SK-N-SH (cell line): ENCODE results near the gene LSMEM2. TPM values are rescaled to one million over a fixed set of nuclear protein-coding genes. Genes with fewer than 3 reads are reported as not detected.

Experiments
- CTCF ChIA-PET: fragments of 300-600, 350-600 bp; formaldehyde crosslinking; extraction: SDS; loops from one replicate; lab custom pipeline; 2021; lab: Yijun Ruan, JAX
- POLR2A ChIA-PET: fragments of 350-600 bp; sonication (Branson Sonifier 250); formaldehyde crosslinking; extraction: SDS; loops from one replicate; lab custom pipeline; 2020; ENCODE audit warnings: antibody characterized with exemption, inconsistent platforms; lab: Yijun Ruan, JAX
- DNase-seq: peaks from one replicate; pipeline ENCODE4 v3.0.0; 2012
- H2AFZ ChIP-seq: fragments of 200-600 bp; sonication (generic); 2 replicates; pipeline ENCODE4 v1.8.1; 2016; ENCODE audit warnings: antibody characterized with exemption, mild to moderate bottlenecking, low read depth
- H3F3A ChIP-seq: fragments of 200-600 bp; sonication (generic); replicated peaks from 2 replicates; pipeline ENCODE3; 2016; ENCODE audit warnings: antibody characterized with exemption, mild to moderate bottlenecking; ENCODE audit not compliant: insufficient read depth
- H3K27ac ChIP-seq, 2 experiments: fragments of 200-500 bp in 1 of 2; fragments of 200-600 bp in 1 of 2; sonication (Bioruptor generic) in 1 of 2; sonication (generic), shearing (Covaris generic) in 1 of 2; 2 replicates each; pipeline versions ENCODE4 v1.5.1 to v1.6.1; 2014 to 2016; ENCODE audit warnings: low read depth in 2 of 2, inconsistent platforms in 1 of 2, low read length in 1 of 2, mild to moderate bottlenecking in 1 of 2, mixed read lengths in 1 of 2
- H3K27me3 ChIP-seq: fragments of 200-600 bp; sonication (generic), shearing (Covaris generic); 2 replicates; pipeline ENCODE4 v1.6.1; 2016; ENCODE audit warnings: mixed run types; ENCODE audit not compliant: insufficient read depth
- H3K36me3 ChIP-seq, 2 experiments: fragments of 200-500 bp in 1 of 2; fragments of 200-600 bp in 1 of 2; sonication (Bioruptor generic) in 1 of 2; sonication (generic) in 1 of 2; replicated peaks in 1 of 2; 2 replicates each; pipeline versions ENCODE3 to v1.5.1; 2014 to 2016; ENCODE audit warnings: low read length in 1 of 2, mild to moderate bottlenecking in 1 of 2; ENCODE audit not compliant: insufficient read depth in 2 of 2, control insufficient read depth in 1 of 2
- H3K4me1 ChIP-seq, 2 experiments: fragments of 200-500 bp in 1 of 2; fragments of 200-600 bp in 1 of 2; sonication (Bioruptor generic) in 1 of 2; sonication (generic), shearing (Covaris generic) in 1 of 2; 2 replicates each; pipeline versions ENCODE4 v1.5.1 to v1.6.1; 2014 to 2016; ENCODE audit warnings: low read depth in 1 of 2, low read length in 1 of 2, mixed run types in 1 of 2; ENCODE audit not compliant: insufficient read depth in 2 of 2, control insufficient read depth in 1 of 2
- H3K4me2 ChIP-seq: fragments of 200-600 bp; sonication (generic), shearing (Covaris generic); 2 replicates; pipeline ENCODE4 v1.6.1; 2017; ENCODE audit warnings: mixed run types
- H3K4me3 ChIP-seq, 2 experiments: fragments of 200-500 bp in 1 of 2; fragments of 200-600 bp in 1 of 2; sonication (Bioruptor generic) in 1 of 2; sonication (generic), shearing (Covaris generic) in 1 of 2; 2 replicates each; pipeline versions ENCODE4 v1.5.1 to v1.8.1; 2014 to 2016; ENCODE audit warnings: low read depth in 2 of 2, inconsistent platforms in 1 of 2, low read length in 1 of 2, mild to moderate bottlenecking in 1 of 2, mixed read lengths in 1 of 2, moderate library complexity in 1 of 2
- H3K79me2 ChIP-seq: fragments of 200-600 bp; sonication (generic); 2 replicates; pipeline ENCODE4 v1.8.1; 2017; ENCODE audit warnings: mild to moderate bottlenecking; ENCODE audit not compliant: insufficient read depth
- H3K9ac ChIP-seq: fragments of 200-600 bp; sonication (generic); 2 replicates; pipeline ENCODE4 v1.6.1; 2017; ENCODE audit warnings: mixed run types
- H3K9me2 ChIP-seq: fragments of 200-600 bp; sonication (generic); 2 replicates; pipeline ENCODE4 v1.6.1; 2017; ENCODE audit warnings: mixed run types
- H3K9me3 ChIP-seq: fragments of 200-600 bp; sonication (generic); 2 replicates; pipeline ENCODE4 v1.6.1; 2017; ENCODE audit warnings: mixed run types, mild to moderate bottlenecking, moderate library complexity
- H4K20me1 ChIP-seq: fragments of 200-600 bp; sonication (generic); 2 replicates; pipeline ENCODE4 v1.6.1; 2017; ENCODE audit warnings: mild to moderate bottlenecking, mixed run types; ENCODE audit not compliant: insufficient read depth
- CHD2 ChIP-seq: fragments of 150-350 bp; IDR thresholded peaks from 2 replicates; pipeline ENCODE4 v1.6.1; 2018; ENCODE audit warnings: low read length; ENCODE audit not compliant: partially characterized antibody
- EZH2phosphoT487 ChIP-seq: fragments of 200-600 bp; sonication (generic); IDR thresholded peaks from 2 replicates; pipeline ENCODE4 v1.6.1; 2017; ENCODE audit warnings: low read depth, mixed run types, mild to moderate bottlenecking, antibody characterized with exemption, moderate library complexity, borderline replicate concordance
- FOSL2 ChIP-seq: IDR thresholded peaks from 2 replicates; pipeline ENCODE4 v1.4.0; 2012; ENCODE audit warnings: low read depth, mild to moderate bottlenecking, moderate library complexity, borderline replicate concordance
- FOXJ3 ChIP-seq: sonication (generic); formaldehyde crosslinking; IDR thresholded peaks from 2 replicates; pipeline ENCODE4 v1.5.1; 2020; ENCODE audit warnings: mild to moderate bottlenecking, missing genetic modification reagents
- GABPA ChIP-seq: IDR thresholded peaks from 2 replicates; pipeline ENCODE4 v1.4.0; 2012; ENCODE audit warnings: low read depth, mild to moderate bottlenecking
- GATA2 ChIP-seq: sonication (generic); formaldehyde crosslinking; IDR thresholded peaks from 2 replicates; pipeline ENCODE4 v1.5.0; 2020; ENCODE audit warnings: mild to moderate bottlenecking, missing genetic modification reagents
- NFIC ChIP-seq: IDR thresholded peaks from 2 replicates; pipeline ENCODE4 v1.4.0; 2012; ENCODE audit warnings: borderline replicate concordance
- POLR2AphosphoS5 ChIP-seq: IDR thresholded peaks from 2 replicates; pipeline ENCODE4 v1.6.1; 2012; ENCODE audit warnings: low read depth, low read length
- RAD21 ChIP-seq: IDR thresholded peaks from 2 replicates; pipeline ENCODE4 v1.6.1; 2012; ENCODE audit warnings: mild to moderate bottlenecking, low read length
- SIN3A ChIP-seq: IDR thresholded peaks from 2 replicates; pipeline ENCODE4 v1.6.1; 2012; ENCODE audit warnings: low read depth, mild to moderate bottlenecking, low read length, moderate library complexity, borderline replicate concordance
- TAF1 ChIP-seq: IDR thresholded peaks from 2 replicates; pipeline ENCODE4 v1.6.1; 2012; ENCODE audit warnings: low read depth, mild to moderate bottlenecking, low read length, moderate library complexity, borderline replicate concordance
- TEAD4 ChIP-seq: IDR thresholded peaks from 2 replicates; pipeline ENCODE4 v1.4.0; 2012; ENCODE audit warnings: mild to moderate bottlenecking, borderline replicate concordance; ENCODE audit not compliant: insufficient read depth
- WGBS: methylation state at CpG from one replicate; pipeline ENCODE4 v1.1.6; 2017; ENCODE audit warnings: low lambda C conversion rate; 5-methylcytosine and 5-hydroxymethylcytosine counted together
- polyA plus RNA-seq, 3 experiments: library from polyadenylated mRNA; depleted of rRNA; stranded (reverse); fragments of >200 nt; gene quantifications; 2 replicates each; pipeline ENCODE4 v1.2.3, GENCODE V29; 2012
- TF ChIP-seq, protein P1 (sequence below): IDR thresholded peaks from 2 replicates; pipeline ENCODE4 v1.4.0; 2012; ENCODE audit warnings: low read depth, borderline replicate concordance
- TF ChIP-seq, protein P2 (sequence below): fragments of 150-350 bp; IDR thresholded peaks from 2 replicates; pipeline ENCODE4 v1.6.1; 2016; ENCODE audit warnings: mild to moderate bottlenecking, low read depth, low read length
- TF ChIP-seq, protein P3 (sequence below): IDR thresholded peaks from 2 replicates; pipeline ENCODE4; 2012
- TF ChIP-seq, protein P4 (sequence below): fragments of 200-600 bp; sonication (generic); IDR thresholded peaks from 2 replicates; pipeline ENCODE4 v1.6.1; 2017; ENCODE audit warnings: antibody characterized with exemption, mild to moderate bottlenecking, moderate library complexity

Gene LSMEM2
- polyA plus RNA-seq, 1 of the 3 experiments (the other 2 are of a cell fraction): 0.03 TPM

DNA sequence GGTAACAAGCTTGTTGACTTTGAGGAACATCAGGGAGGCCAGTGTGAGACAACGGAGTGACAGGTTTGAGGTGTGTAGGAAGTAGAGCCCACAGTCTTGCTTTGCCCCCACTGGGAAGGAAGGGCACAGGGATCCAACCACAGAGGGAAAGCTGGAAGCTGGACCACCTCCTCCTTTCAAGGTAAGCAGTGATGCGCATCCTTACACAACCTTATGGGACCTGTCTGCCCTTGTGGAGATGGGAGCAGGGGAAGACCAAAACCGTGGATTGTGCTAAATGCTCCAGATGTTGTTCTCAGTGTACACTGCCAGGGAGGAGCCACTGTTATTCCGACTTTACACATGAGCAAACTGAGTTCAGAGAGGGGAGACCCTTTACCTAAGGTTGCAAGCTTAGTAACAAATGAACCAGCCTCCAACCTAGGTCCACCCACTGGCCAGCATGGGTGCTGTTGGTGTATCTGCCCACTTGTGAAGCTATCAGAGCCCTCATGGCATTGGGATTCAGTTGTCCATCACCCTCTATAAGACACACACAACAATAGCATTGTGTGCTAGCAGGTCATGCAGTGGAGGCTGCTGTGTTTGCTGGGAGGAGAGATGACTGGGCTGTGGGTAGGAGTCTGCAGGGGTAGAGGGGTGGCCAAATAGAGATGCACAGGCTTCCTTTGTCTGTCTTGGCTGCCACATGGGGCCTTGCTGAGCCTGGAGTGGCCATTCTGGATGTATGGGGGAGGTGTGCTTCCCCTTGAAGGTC is 586 bp upstream of the LSMEM2 start:
- H3K79me2 ChIP-seq: no peaks in the 10 kb centered on the region
- CTCF ChIA-PET: interaction anchor here (1.5 to 12.2 kb wide), 4 partner anchors 20 to 157 kb away, joined by 6 to 206 read pairs (median 51); partner anchors contain the start of genes GNAT1, HYAL3 and NAA80
- 0 out of 2 replicates have a peak, but pooled peaks cover 16% of the 10 kb centered on the region for H3K27me3 ChIP-seq
- POLR2A ChIA-PET: interaction anchor here (0.6 kb wide), 1 partner anchor 22 kb away, joined by 3 read pairs; no protein-coding TSS in a partner anchor
- 92% methylated on average over 3 of the region's 4 CpGs for WGBS
- H3K4me1 ChIP-seq: peaks cover 0 to 8% of the 10 kb centered on the region in 2 experiments; a peak in 1 of 4 replicates
- no peak overlapping the region for H3K4me3 ChIP-seq
- no peak for DNase-seq
- no peaks in the 10 kb centered on the region for H4K20me1 ChIP-seq
- H3K9ac ChIP-seq: no peak overlapping the region
- no peak overlapping the region for H3K4me2 ChIP-seq
- H3F3A ChIP-seq: peaks cover 6% of the 10 kb centered on the region
- H3K36me3 ChIP-seq: no peaks in the 10 kb centered on the region
- TF ChIP-seq, protein P1, sequence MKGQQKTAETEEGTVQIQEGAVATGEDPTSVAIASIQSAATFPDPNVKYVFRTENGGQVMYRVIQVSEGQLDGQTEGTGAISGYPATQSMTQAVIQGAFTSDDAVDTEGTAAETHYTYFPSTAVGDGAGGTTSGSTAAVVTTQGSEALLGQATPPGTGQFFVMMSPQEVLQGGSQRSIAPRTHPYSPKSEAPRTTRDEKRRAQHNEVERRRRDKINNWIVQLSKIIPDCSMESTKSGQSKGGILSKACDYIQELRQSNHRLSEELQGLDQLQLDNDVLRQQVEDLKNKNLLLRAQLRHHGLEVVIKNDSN: no peak
- TF ChIP-seq, protein P2, sequence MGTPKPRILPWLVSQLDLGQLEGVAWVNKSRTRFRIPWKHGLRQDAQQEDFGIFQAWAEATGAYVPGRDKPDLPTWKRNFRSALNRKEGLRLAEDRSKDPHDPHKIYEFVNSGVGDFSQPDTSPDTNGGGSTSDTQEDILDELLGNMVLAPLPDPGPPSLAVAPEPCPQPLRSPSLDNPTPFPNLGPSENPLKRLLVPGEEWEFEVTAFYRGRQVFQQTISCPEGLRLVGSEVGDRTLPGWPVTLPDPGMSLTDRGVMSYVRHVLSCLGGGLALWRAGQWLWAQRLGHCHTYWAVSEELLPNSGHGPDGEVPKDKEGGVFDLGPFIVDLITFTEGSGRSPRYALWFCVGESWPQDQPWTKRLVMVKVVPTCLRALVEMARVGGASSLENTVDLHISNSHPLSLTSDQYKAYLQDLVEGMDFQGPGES: no peak
- TF ChIP-seq, protein P3, sequence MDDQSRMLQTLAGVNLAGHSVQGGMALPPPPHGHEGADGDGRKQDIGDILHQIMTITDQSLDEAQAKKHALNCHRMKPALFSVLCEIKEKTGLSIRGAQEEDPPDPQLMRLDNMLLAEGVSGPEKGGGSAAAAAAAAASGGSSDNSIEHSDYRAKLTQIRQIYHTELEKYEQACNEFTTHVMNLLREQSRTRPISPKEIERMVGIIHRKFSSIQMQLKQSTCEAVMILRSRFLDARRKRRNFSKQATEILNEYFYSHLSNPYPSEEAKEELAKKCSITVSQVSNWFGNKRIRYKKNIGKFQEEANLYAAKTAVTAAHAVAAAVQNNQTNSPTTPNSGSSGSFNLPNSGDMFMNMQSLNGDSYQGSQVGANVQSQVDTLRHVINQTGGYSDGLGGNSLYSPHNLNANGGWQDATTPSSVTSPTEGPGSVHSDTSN: no peak
- TF ChIP-seq GABPA (no peak), EZH2phosphoT487 (no peak), SIN3A (no peak), RAD21 (no peak), FOSL2 (no peak), NFIC (no peak), FOXJ3 (no peak), TEAD4 (no peak), GATA2 (no peak), POLR2AphosphoS5 (no peak), TAF1 (no peak), CHD2 (no peak)
- TF ChIP-seq, protein P4, sequence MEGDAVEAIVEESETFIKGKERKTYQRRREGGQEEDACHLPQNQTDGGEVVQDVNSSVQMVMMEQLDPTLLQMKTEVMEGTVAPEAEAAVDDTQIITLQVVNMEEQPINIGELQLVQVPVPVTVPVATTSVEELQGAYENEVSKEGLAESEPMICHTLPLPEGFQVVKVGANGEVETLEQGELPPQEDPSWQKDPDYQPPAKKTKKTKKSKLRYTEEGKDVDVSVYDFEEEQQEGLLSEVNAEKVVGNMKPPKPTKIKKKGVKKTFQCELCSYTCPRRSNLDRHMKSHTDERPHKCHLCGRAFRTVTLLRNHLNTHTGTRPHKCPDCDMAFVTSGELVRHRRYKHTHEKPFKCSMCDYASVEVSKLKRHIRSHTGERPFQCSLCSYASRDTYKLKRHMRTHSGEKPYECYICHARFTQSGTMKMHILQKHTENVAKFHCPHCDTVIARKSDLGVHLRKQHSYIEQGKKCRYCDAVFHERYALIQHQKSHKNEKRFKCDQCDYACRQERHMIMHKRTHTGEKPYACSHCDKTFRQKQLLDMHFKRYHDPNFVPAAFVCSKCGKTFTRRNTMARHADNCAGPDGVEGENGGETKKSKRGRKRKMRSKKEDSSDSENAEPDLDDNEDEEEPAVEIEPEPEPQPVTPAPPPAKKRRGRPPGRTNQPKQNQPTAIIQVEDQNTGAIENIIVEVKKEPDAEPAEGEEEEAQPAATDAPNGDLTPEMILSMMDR: no peak
- TF ChIP-seq, all 33 proteins: peak for 0
- Histone ChIP-seq H3K9me3 (no peaks in the 10 kb centered on the region), H2AFZ (no peak overlapping the region), H3K9me2 (no peaks in the 10 kb centered on the region), H3K27ac (no peak overlapping the region)
